Measurements from ENCODE around the gene TBX1.

Gene TBX1

GRCh38 chr22:19738664-19739447 lies 21.7 kb upstream of the TBX1 start:
- no peak for DNase-seq

GRCh38 chr22:19739448-19739895 lies 21.1 kb upstream of the TBX1 start:
- no peak for DNase-seq

GRCh38 chr22:19739911-19740449 lies 20.6 kb upstream of the TBX1 start:
- DNase-seq = no peak

- no peak for DNase-seq
Measured at GRCh38 chr22:19740586-19740985, 20.0 kb upstream of the TBX1 start.

GRCh38 chr22:19741053-19741452 lies 19.5 kb upstream of the TBX1 start:
- no peak for DNase-seq

- DNase-seq = no peak
Measured at GRCh38 chr22:19742160-19743066, 18.2 kb upstream of the TBX1 start.

GRCh38 chr22:19743081-19743480 lies 17.5 kb upstream of the TBX1 start:
- no peak for DNase-seq

GRCh38 chr22:19743651-19744050 lies 16.9 kb upstream of the TBX1 start:
- no peak for DNase-seq

- DNase-seq = no peak
Measured at GRCh38 chr22:19744350-19745006, 16.1 kb upstream of the TBX1 start.

- no peak for DNase-seq
Measured at GRCh38 chr22:19745155-19746101, 15.2 kb upstream of the TBX1 start.

GRCh38 chr22:19746726-19747125 lies 13.9 kb upstream of the TBX1 start:
- no peak for DNase-seq

- no peak for DNase-seq
Measured at GRCh38 chr22:19747551-19747950, 13.0 kb upstream of the TBX1 start.

GRCh38 chr22:19748139-19748538 lies 12.4 kb upstream of the TBX1 start:
- DNase-seq = no peak

GRCh38 chr22:19748991-19749664 lies 11.4 kb upstream of the TBX1 start:
- DNase-seq = no peak

GRCh38 chr22:19749876-19750275 lies 10.7 kb upstream of the TBX1 start:
- DNase-seq = no peak

- DNase-seq = no peak
Measured at GRCh38 chr22:19750507-19751490, 9.8 kb upstream of the TBX1 start.

GRCh38 chr22:19751497-19752245 lies 8.9 kb upstream of the TBX1 start:
- no peak for DNase-seq

GRCh38 chr22:19753090-19753842 lies 7.3 kb upstream of the TBX1 start:
- DNase-seq = no peak
